ENCODE results near the gene RUNX1. TPM values are rescaled to one million over a fixed set of nuclear protein-coding genes. Genes with fewer than 3 reads are reported as not detected.

Gene RUNX1
- total RNA-seq, 1 experiment from 2014 or later, result 95.4 TPM

- H3K9me3 Mint-ChIP-seq (ENCODE audit: low read depth, unreplicated experiment), result peaks cover 5% of the 10 kb centered on the region
- no peak overlapping the region for H3K4me3 Mint-ChIP-seq (ENCODE audit: low read depth, unreplicated experiment)
- CTCF ChIA-PET, result no interaction called here
- no peaks in the 10 kb centered on the region for H3K36me3 Mint-ChIP-seq (ENCODE audit: insufficient read depth, unreplicated experiment)
- intact Hi-C loops (cut with micrococcal nuclease; ENCODE audit: unreplicated experiment), result no loop called here
- no peak overlapping the region for H3K27ac Mint-ChIP-seq (ENCODE audit: unreplicated experiment)
- no peak for DNase-seq
- peaks cover 30% of the 10 kb centered on the region for H3K4me1 Mint-ChIP-seq (ENCODE audit: low read depth, unreplicated experiment)
- TF ChIP-seq CTCF (IDR thresholded peaks at IDR 0.05; ENCODE audit: unreplicated experiment), result no peak
- no peaks in the 10 kb centered on the region for H3K27me3 Mint-ChIP-seq (ENCODE audit: unreplicated experiment)
- BruUV-seq (replicated peaks), result no TSS peak
Measured at GRCh38 chr21:34928637-34929036, 120.5 kb downstream of the RUNX1 start.

GRCh38 chr21:34927992-34928391, 121.1 kb downstream of the RUNX1 start:
- CTCF ChIA-PET, result no interaction called here
- Mint-ChIP-seq H3K4me3 (ENCODE audit: low read depth, unreplicated experiment) (no peak overlapping the region), H3K36me3 (ENCODE audit: insufficient read depth, unreplicated experiment) (no peaks in the 10 kb centered on the region), H3K4me1 (ENCODE audit: low read depth, unreplicated experiment) (peaks cover 34% of the 10 kb centered on the region), H3K27ac (ENCODE audit: unreplicated experiment) (no peak overlapping the region), H3K27me3 (ENCODE audit: unreplicated experiment) (no peaks in the 10 kb centered on the region), H3K9me3 (ENCODE audit: low read depth, unreplicated experiment) (peaks cover 5% of the 10 kb centered on the region)
- TF ChIP-seq CTCF (IDR thresholded peaks at IDR 0.05; ENCODE audit: unreplicated experiment), result no peak
- no peak for DNase-seq
- BruUV-seq (replicated peaks), result no TSS peak
- intact Hi-C loops (cut with micrococcal nuclease; ENCODE audit: unreplicated experiment), result no loop called here

- no peak for TF ChIP-seq CTCF (IDR thresholded peaks at IDR 0.05; ENCODE audit: unreplicated experiment)
- Mint-ChIP-seq H3K9me3 (ENCODE audit: low read depth, unreplicated experiment) (peaks cover 5% of the 10 kb centered on the region), H3K27me3 (ENCODE audit: unreplicated experiment) (no peaks in the 10 kb centered on the region), H3K4me3 (ENCODE audit: low read depth, unreplicated experiment) (peak overlapping the region; percentile 43), H3K27ac (ENCODE audit: unreplicated experiment) (no peak overlapping the region), H3K36me3 (ENCODE audit: insufficient read depth, unreplicated experiment) (no peaks in the 10 kb centered on the region), H3K4me1 (ENCODE audit: low read depth, unreplicated experiment) (peaks cover 34% of the 10 kb centered on the region)
- CTCF ChIA-PET, result interaction anchor here (0.6 kb wide), 1 partner anchor 45 kb away, joined by 3 read pairs; no protein-coding TSS in a partner anchor
- DNase-seq, result peak; percentile 35
- no TSS peak for BruUV-seq (replicated peaks)
- intact Hi-C loops (cut with micrococcal nuclease; ENCODE audit: unreplicated experiment), result no loop called here
Measured at GRCh38 chr21:34926803-34927467, 122.2 kb downstream of the RUNX1 start.

GRCh38 chr21:34925597-34925996, 123.5 kb downstream of the RUNX1 start:
- H3K4me1 Mint-ChIP-seq (ENCODE audit: low read depth, unreplicated experiment), result peaks cover 34% of the 10 kb centered on the region
- no TSS peak for BruUV-seq (replicated peaks)
- no peak for TF ChIP-seq CTCF (IDR thresholded peaks at IDR 0.05; ENCODE audit: unreplicated experiment)
- H3K27ac Mint-ChIP-seq (ENCODE audit: unreplicated experiment), result no peak overlapping the region
- H3K27me3 Mint-ChIP-seq (ENCODE audit: unreplicated experiment), result no peaks in the 10 kb centered on the region
- no peak overlapping the region for H3K4me3 Mint-ChIP-seq (ENCODE audit: low read depth, unreplicated experiment)
- intact Hi-C loops (cut with micrococcal nuclease; ENCODE audit: unreplicated experiment), result no loop called here
- CTCF ChIA-PET, result no interaction called here
- DNase-seq, result no peak
- H3K9me3 Mint-ChIP-seq (ENCODE audit: low read depth, unreplicated experiment), result peaks cover 3% of the 10 kb centered on the region
- H3K36me3 Mint-ChIP-seq (ENCODE audit: insufficient read depth, unreplicated experiment), result no peaks in the 10 kb centered on the region
